HG03064 (cell line): ENCODE measurements around the gene CNN3.

Experiments
- ATAC-seq: cut with Tn5 transposase; IDR thresholded peaks from one replicate; pipeline ENCODE4 v1.9.1; 2021; ENCODE audit warnings: low read depth; ENCODE audit not compliant: unreplicated experiment

The CNN3 gene

GRCh38 chr1:94863297-94863911 lies 63.5 kb downstream of the CNN3 start:
- no peak for ATAC-seq

DNA sequence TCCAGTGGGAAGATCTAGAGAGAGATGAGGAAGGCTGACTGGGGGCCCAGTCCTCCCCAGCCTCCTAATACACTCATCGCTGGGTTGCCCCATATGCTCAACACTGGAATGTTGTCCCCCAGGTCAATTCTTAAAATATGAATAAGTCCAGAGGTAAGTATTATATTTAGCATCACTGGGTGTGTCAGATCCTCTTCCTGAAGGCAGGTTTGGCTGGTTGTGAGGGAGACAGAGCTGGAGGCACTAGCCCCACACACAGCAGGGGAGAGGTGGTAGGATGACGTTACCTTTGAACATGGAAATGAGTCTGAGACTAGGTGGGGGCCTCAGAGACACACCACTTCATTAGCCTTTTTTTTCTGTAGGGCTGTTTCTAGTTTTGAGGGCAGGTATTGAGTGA lies 64.2 kb downstream of the CNN3 start:
- ATAC-seq: no peak

DNA sequence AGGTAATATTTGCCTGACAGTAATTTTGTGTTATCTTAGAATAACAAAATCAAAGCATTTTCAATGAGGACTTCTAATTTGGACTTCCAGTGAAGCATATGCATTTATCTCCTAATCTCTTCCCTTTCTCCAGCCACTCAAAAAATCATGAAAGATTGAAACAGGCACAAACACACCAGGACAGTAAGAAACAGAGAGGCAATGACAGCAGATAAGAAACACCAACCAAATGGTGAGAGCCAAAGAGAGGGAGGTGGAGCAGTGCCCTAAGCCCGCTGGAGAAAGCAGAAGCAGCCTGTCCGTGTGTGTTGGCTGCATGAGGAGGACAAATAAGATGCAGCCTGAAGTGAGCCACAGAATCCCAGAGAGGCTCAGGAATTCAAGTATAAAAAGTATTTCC lies 67.7 kb downstream of the CNN3 start:
- ATAC-seq: no peak

DNA sequence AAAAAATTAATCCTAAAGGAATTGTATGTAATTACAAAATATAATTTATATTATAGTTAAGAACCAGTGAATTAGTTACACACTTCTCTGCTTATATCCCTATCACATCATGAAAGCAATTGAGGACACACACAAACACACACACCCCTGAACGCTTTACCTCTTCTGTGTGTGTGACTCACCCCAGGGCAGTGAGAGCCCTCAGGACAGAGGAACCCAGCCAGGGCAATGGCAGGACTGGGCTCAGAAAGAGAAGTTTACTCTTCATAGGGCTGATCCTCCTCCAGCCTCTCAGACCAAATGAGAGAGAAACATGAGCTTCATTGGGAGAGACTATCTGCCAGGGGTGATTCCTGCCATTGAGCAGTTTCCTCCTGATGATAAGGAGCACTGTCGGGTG lies 68.6 kb downstream of the CNN3 start:
- no peak for ATAC-seq

- ATAC-seq: no peak
These were observed 70.0 kb downstream of the CNN3 start for GRCh38 chr1:94856868-94857267.

DNA sequence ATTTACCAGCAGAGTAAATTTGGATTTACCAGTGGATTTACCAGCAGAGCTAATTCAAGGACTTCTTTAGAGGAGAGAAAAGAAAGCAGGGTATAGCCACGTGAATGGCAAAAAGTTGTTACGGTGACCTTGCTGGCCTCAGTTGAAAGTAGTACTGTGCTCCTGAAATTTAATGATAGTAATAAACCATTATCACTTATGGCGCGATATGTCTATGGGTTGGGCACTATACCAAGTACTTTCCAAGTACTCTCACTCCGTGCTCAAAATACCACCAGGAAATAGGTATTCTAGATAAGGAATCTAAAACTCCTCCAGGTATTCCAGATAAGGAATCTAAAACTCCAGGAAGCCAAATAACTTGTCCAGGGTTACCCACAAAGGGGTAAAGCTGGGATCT lies 70.9 kb downstream of the CNN3 start:
- no peak for ATAC-seq

DNA sequence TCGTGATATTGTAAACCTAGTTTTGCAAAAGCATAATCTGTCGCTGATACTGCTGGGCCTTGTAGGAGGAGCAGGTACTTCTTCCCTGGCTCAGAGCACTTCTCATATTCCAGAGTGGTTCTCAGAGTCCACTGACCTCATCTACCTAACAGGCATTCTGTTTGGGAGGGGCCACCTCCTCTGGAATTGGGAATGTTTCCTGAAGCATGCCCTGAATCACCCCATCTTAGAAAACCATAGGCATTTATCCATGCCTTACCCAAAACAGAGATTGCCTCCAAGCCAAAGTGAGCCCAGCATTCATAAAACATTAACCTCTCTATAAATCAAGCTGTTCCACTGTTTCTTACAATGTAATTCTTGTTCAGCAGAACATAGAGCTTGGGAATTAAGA lies 71.6 kb downstream of the CNN3 start:
- no peak for ATAC-seq

GRCh38 chr1:94854458-94855306 lies 72.2 kb downstream of the CNN3 start:
- peak; percentile 97 for ATAC-seq

GRCh38 chr1:94852788-94853187 lies 74.1 kb downstream of the CNN3 start:
- ATAC-seq: no peak

DNA sequence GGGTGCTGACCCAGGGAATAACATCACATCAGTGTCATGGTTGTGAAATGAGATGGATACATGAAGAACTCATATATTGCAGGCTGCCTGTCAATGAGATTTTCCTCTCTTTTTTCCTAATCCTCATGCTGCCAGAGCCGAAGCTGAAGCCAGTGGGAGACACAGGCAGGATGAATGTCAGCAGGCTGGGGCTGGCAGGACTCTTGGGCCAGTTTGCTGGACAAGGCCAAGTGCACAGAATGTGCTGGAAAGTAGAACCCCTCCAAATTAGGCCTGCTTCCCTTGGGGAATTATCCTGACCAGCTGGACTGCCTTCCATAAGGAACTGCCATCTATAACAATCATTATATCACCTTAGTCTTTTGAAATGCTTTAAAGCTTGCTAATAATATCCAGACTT lies 75.3 kb downstream of the CNN3 start:
- no peak for ATAC-seq
